GM12878 (cell line): ENCODE data around the gene FBXW8. TPM values are rescaled to one million over a fixed set of nuclear protein-coding genes. Genes with fewer than 3 reads are reported as not detected.

ENCODE experiments used
- ATAC-seq: fragments of 200-7000 bp; cut with Tn5 transposase; 3 replicates; pipeline ENCODE4 v1.9.1; 2020; ENCODE audit warnings: mild to moderate bottlenecking, moderate library complexity
- BruUV-seq: library from RNA; stranded (reverse); fragments of 400-500 nt; replicated peaks from 2 replicates; lab custom pipeline; 2021; lab: Mats Ljungman, UMichigan
- CTCF ChIA-PET: fragments of 300-600 bp; sonication (Branson Sonifier 250); formaldehyde crosslinking; extraction: SDS; loops from one replicate; lab custom pipeline; 2021; ENCODE audit warnings: inconsistent platforms; lab: Yijun Ruan, JAX
- POLR2A ChIA-PET: fragments of 350-600 bp; formaldehyde crosslinking; extraction: SDS; loops from one replicate; lab custom pipeline; 2021; ENCODE audit warnings: inconsistent platforms; lab: Charles Lee
- RAD21 ChIA-PET: fragments of 300-600 bp; sonication (Branson Sonifier 250); formaldehyde crosslinking; loops from one replicate; lab custom pipeline; 2023; ENCODE audit warnings: antibody characterized with exemption; ENCODE audit not compliant: unreplicated experiment; lab: Charles Lee
- SMC1A ChIA-PET: fragments of 300-600 bp; sonication (Branson Sonifier 250); formaldehyde crosslinking; loops from one replicate; lab custom pipeline; 2023; ENCODE audit not compliant: unreplicated experiment, uncharacterized antibody; lab: Charles Lee
- DNase-seq: peaks from one replicate; pipeline ENCODE4 v3.0.0-alpha.2; 2011; ENCODE audit warnings: low read depth, low spot score
- FAIRE-seq: peaks from 3 replicates; lab custom pipeline; 2011; peaks lifted over from hg19 to GRCh38; lab: Jason Lieb, UNC
- H2AFZ ChIP-seq: 2 replicates; pipeline ENCODE4 v1.6.0; 2011; ENCODE audit warnings: low read depth, low read length, control low read depth; ENCODE audit not compliant: control insufficient read depth
- H3K27ac ChIP-seq: 2 replicates; pipeline ENCODE4 v1.5.1; 2011; ENCODE audit warnings: control low read depth; ENCODE audit not compliant: control insufficient read depth, insufficient read depth
- H3K27me3 ChIP-seq, 2 experiments: replicated peaks in 1 of 2; 2 replicates each; pipeline versions ENCODE4 v1.6.0 to v1.6.1; 2011; ENCODE audit warnings: low read length in 1 of 2; ENCODE audit not compliant: control insufficient read depth in 2 of 2, insufficient read depth in 2 of 2
- H3K36me3 ChIP-seq, 2 experiments: 2 replicates each; pipeline ENCODE4 v1.5.1; 2011; ENCODE audit warnings: low read length in 1 of 2; ENCODE audit not compliant: control insufficient read depth in 2 of 2, insufficient read depth in 2 of 2
- H3K4me1 ChIP-seq: 2 replicates; pipeline ENCODE4 v1.6.1; 2011; ENCODE audit warnings: mild to moderate bottlenecking, low read length, moderate library complexity, mixed read lengths; ENCODE audit not compliant: control insufficient read depth, insufficient read depth
- H3K4me2 ChIP-seq: 2 replicates; pipeline ENCODE4 v1.6.0; 2011; ENCODE audit warnings: control low read depth; ENCODE audit not compliant: control insufficient read depth, insufficient read depth
- H3K4me3 ChIP-seq: fragments of 200-600 bp; sonication (generic); 2 replicates; pipeline ENCODE4 v1.5.1; 2016
- H3K79me2 ChIP-seq: 2 replicates; pipeline ENCODE4 v1.6.0; 2011; ENCODE audit warnings: low read length; ENCODE audit not compliant: control insufficient read depth, insufficient read depth
- H3K9ac ChIP-seq: 2 replicates; pipeline ENCODE4 v1.8.0; 2011; ENCODE audit warnings: low read length, control low read depth, mixed read lengths; ENCODE audit not compliant: control insufficient read depth, insufficient read depth
- H3K9me3 ChIP-seq: replicated peaks from 3 replicates; pipeline ENCODE4 v1.5.1; 2011; ENCODE audit warnings: mild to moderate bottlenecking, low read length; ENCODE audit not compliant: control insufficient read depth, insufficient read depth
- H4K20me1 ChIP-seq: 2 replicates; pipeline ENCODE4 v1.6.0; 2011; ENCODE audit not compliant: control insufficient read depth, insufficient read depth
- CHD4 ChIP-seq: fragments of 200-600 bp; sonication (generic); IDR thresholded peaks from 2 replicates; pipeline ENCODE4 v1.6.1; 2016; ENCODE audit warnings: mild to moderate bottlenecking
- EGR1 ChIP-seq, 2 experiments: IDR thresholded peaks; 1 replicate in 1 of 2; 2 replicates in 1 of 2; pipeline ENCODE4 v1.6.1; 2011 to 2012; ENCODE audit warnings: low read depth in 2 of 2, low read length in 2 of 2, borderline replicate concordance in 1 of 2, mild to moderate bottlenecking in 1 of 2, moderate library complexity in 1 of 2
- ETV6 ChIP-seq, 2 experiments: fragments of 450-650 bp in 1 of 2; IDR thresholded peaks in 1 of 2; conservative IDR thresholded peaks in 1 of 2; 2 replicates each; pipeline ENCODE4 v1.6.1; 2014; ENCODE audit warnings: antibody characterized with exemption in 1 of 2, borderline replicate concordance in 1 of 2, low read depth in 1 of 2, mild to moderate bottlenecking in 1 of 2, moderate library complexity in 1 of 2
- POLR2AphosphoS5 ChIP-seq: IDR thresholded peaks from 2 replicates; pipeline ENCODE4 v1.6.1; 2011; ENCODE audit warnings: mild to moderate bottlenecking, low read length, inconsistent platforms
- RFX5 ChIP-seq: IDR thresholded peaks from 2 replicates; pipeline ENCODE4 v1.6.1; 2011; ENCODE audit warnings: low read depth, low read length, improper control_type of control experiment
- ZBED1 ChIP-seq: IDR thresholded peaks from 2 replicates; pipeline ENCODE4 v1.6.1; 2016; ENCODE audit warnings: borderline replicate concordance
- WGBS: methylation state at CpG from one replicate; pipeline ENCODE4 v1.1.6; 2016; ENCODE audit warnings: low lambda C conversion rate; ENCODE audit not compliant: insufficient replicate concordance, insufficient coverage; ENCODE audit errors: missing lambda C conversion rate; 5-methylcytosine and 5-hydroxymethylcytosine counted together
- in situ Hi-C: fragments of 300-500 bp; cut with MboI; formaldehyde crosslinking; loops from 9 replicates; pipeline ENCODE4 v1.14.3; 2018; ENCODE audit warnings: mixed read lengths
- intact Hi-C: fragments of 100-400 bp; cut with micrococcal nuclease; formaldehyde crosslinking; loops from one replicate; pipeline ENCODE4 v1.14.2; 2022; ENCODE audit not compliant: unreplicated experiment
- polyA plus RNA-seq, 11 experiments: library from polyadenylated mRNA; depleted of rRNA in 4 of 11; unstranded in 6 of 11; stranded (reverse) in 5 of 11; fragments of >200 nt; fragmentation: Nextera tagmentation in 4 of 11; fragmentation: Illumina TruSeq in 1 of 11; extraction: Ambion mirVana in 4 of 11; extraction: Trizol in 1 of 11; gene quantifications; 1 replicate in 1 of 11; 2 replicates in 10 of 11; pipeline versions ENCODE4 v1.2.1 to v1.2.3, GENCODE V29; 2011 to 2016; ENCODE audit warnings: inconsistent platforms in 2 of 11, missing spikeins in 2 of 11, low read depth in 1 of 11
- total RNA-seq, 4 experiments: library from RNA; depleted of rRNA in 3 of 4; stranded (reverse); fragments of >200 nt in 3 of 4; fragmentation: Illumina TruSeq in 1 of 4; extraction: Trizol in 1 of 4; gene quantifications; 2 replicates each; pipeline versions ENCODE4 v1.2.1 to v1.2.3, GENCODE V29; 2013 to 2021
- TF ChIP-seq, protein P1 (sequence below): fragments of 450-650 bp; formaldehyde crosslinking; IDR thresholded peaks from 2 replicates; pipeline ENCODE4 v1.5.0; 2022; ENCODE audit warnings: mild to moderate bottlenecking, missing genetic modification characterization
- TF ChIP-seq, protein P2 (sequence below): fragments of 450-650 bp; conservative IDR thresholded peaks from 2 replicates; pipeline ENCODE4 v1.6.1; 2017; ENCODE audit warnings: mild to moderate bottlenecking, moderate library complexity
- TF ChIP-seq, protein P3 (sequence below): fragments of 450-650 bp; IDR thresholded peaks from 2 replicates; pipeline ENCODE4 v1.6.1; 2014; ENCODE audit warnings: mild to moderate bottlenecking

FBXW8 gene
- total and polyA plus RNA-seq, 10 of the 15 experiments (the other 5 are each of a cell fraction or from before 2014, with no cell fraction given), result 0.49 to 7.5 (median 4.4) TPM

DNA sequence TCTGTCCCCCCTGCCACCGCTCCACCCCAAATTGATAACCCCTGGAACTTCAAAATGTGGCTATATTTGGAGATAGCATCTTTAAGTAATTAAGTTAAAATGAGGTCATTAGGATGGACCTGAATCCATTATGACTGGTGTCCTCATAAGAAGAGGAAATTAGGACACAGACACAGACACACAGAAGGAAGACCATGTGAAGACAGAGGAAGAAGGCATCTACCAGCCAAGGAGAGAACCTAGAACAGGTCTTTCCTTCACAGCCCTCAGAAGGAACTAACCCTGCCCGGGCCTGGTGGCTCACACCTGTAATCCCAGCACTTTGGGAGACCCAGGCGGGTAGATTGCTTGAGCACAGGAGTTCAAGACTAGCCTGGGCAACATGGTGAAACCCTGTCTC, 25.9 kb upstream of the FBXW8 start:
- TF ChIP-seq ETV6 (conservative IDR thresholded peaks at IDR 0.05 in 1 of 2, IDR thresholded peaks at IDR 0.05 in 1 of 2; ENCODE audit: borderline replicate concordance in 1 of 2, low read depth in 1 of 2), result no peak
- no peak for TF ChIP-seq ZBED1
- TF ChIP-seq CHD4, result no peak
- TF ChIP-seq EGR1 (IDR thresholded peaks at IDR 0.05; ENCODE audit: borderline replicate concordance in 1 of 2, low read depth in 2 of 2, low read length in 2 of 2), result no peak
- TF ChIP-seq, protein P1, sequence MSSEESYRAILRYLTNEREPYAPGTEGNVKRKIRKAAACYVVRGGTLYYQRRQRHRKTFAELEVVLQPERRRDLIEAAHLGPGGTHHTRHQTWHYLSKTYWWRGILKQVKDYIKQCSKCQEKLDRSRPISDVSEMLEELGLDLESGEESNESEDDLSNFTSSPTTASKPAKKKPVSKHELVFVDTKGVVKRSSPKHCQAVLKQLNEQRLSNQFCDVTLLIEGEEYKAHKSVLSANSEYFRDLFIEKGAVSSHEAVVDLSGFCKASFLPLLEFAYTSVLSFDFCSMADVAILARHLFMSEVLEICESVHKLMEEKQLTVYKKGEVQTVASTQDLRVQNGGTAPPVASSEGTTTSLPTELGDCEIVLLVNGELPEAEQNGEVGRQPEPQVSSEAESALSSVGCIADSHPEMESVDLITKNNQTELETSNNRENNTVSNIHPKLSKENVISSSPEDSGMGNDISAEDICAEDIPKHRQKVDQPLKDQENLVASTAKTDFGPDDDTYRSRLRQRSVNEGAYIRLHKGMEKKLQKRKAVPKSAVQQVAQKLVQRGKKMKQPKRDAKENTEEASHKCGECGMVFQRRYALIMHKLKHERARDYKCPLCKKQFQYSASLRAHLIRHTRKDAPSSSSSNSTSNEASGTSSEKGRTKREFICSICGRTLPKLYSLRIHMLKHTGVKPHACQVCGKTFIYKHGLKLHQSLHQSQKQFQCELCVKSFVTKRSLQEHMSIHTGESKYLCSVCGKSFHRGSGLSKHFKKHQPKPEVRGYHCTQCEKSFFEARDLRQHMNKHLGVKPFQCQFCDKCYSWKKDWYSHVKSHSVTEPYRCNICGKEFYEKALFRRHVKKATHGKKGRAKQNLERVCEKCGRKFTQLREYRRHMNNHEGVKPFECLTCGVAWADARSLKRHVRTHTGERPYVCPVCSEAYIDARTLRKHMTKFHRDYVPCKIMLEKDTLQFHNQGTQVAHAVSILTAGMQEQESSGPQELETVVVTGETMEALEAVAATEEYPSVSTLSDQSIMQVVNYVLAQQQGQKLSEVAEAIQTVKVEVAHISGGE (CRISPR knock-in tag), result no peak
- TF ChIP-seq, protein P2, sequence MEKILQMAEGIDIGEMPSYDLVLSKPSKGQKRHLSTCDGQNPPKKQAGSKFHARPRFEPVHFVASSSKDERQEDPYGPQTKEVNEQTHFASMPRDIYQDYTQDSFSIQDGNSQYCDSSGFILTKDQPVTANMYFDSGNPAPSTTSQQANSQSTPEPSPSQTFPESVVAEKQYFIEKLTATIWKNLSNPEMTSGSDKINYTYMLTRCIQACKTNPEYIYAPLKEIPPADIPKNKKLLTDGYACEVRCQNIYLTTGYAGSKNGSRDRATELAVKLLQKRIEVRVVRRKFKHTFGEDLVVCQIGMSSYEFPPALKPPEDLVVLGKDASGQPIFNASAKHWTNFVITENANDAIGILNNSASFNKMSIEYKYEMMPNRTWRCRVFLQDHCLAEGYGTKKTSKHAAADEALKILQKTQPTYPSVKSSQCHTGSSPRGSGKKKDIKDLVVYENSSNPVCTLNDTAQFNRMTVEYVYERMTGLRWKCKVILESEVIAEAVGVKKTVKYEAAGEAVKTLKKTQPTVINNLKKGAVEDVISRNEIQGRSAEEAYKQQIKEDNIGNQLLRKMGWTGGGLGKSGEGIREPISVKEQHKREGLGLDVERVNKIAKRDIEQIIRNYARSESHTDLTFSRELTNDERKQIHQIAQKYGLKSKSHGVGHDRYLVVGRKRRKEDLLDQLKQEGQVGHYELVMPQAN, result no peak
- TF ChIP-seq, protein P3, sequence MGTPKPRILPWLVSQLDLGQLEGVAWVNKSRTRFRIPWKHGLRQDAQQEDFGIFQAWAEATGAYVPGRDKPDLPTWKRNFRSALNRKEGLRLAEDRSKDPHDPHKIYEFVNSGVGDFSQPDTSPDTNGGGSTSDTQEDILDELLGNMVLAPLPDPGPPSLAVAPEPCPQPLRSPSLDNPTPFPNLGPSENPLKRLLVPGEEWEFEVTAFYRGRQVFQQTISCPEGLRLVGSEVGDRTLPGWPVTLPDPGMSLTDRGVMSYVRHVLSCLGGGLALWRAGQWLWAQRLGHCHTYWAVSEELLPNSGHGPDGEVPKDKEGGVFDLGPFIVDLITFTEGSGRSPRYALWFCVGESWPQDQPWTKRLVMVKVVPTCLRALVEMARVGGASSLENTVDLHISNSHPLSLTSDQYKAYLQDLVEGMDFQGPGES, result no peak
- TF ChIP-seq POLR2AphosphoS5, result no peak
- TF ChIP-seq RFX5, result no peak
- in situ Hi-C loops, result no loop called here
- Histone ChIP-seq H3K27ac (no peak overlapping the region), H3K27me3 (peaks cover 13 to 17% of the 10 kb centered on the region in 2 experiments; a peak in 3 of 4 replicates), H3K9me3 (no peaks in the 10 kb centered on the region), H4K20me1 (no peaks in the 10 kb centered on the region), H3K36me3 (no peaks in the 10 kb centered on the region), H3K4me1 (no peaks in the 10 kb centered on the region; the same call in 1 of the 2 replicates), H3K9ac (no peak overlapping the region), H3K79me2 (no peaks in the 10 kb centered on the region), H2AFZ (no peak overlapping the region), H3K4me3 (no peak overlapping the region), H3K4me2 (no peak overlapping the region)
- ChIA-PET POLR2A (no interaction called here), RAD21 (no interaction called here), CTCF (no interaction called here), SMC1A (no interaction called here)
- intact Hi-C loops, result loop anchor here (10.0 kb wide), 1 partner anchor 150 kb away; the partner anchor contains the start of genes RNFT2 and SPRING1
- no peak for DNase-seq
- no TSS peak for BruUV-seq
- no peak for FAIRE-seq
- no peak for ATAC-seq
- 61% methylated on average over 3 of the region's 3 CpGs for WGBS
